GM21723 (cell line): ENCODE results near the gene DENND1A.
A peak's percentile ranks its signal among the peaks of the same experiment; 100 is the strongest.

Experiments
- ATAC-seq: cut with Tn5 transposase; IDR thresholded peaks from one replicate; pipeline ENCODE4 v1.9.1; 2021; ENCODE audit warnings: mild to moderate bottlenecking, moderate library complexity; ENCODE audit not compliant: unreplicated experiment

The DENND1A gene

DNA sequence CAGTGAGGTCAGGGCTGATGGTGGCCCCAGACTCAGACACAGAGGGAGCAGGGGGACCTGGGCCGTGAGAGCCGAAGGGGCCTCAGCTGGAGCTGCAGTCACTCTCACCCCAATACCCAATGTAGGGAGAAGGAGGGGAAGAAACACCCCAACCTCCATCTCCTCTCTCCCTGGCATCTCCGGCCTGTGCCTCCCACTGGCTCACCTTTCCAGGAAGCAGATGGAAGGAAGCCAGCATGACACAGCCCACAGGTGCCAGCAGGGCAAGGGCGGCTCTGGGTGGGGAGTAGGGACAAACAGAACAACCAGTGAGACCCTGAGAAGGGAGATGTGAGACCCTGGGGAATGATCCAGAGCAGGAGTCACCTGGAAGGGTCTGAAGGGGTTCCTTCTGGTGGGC lies 576.9 kb downstream of the DENND1A start:
- no peak for ATAC-seq

DNA sequence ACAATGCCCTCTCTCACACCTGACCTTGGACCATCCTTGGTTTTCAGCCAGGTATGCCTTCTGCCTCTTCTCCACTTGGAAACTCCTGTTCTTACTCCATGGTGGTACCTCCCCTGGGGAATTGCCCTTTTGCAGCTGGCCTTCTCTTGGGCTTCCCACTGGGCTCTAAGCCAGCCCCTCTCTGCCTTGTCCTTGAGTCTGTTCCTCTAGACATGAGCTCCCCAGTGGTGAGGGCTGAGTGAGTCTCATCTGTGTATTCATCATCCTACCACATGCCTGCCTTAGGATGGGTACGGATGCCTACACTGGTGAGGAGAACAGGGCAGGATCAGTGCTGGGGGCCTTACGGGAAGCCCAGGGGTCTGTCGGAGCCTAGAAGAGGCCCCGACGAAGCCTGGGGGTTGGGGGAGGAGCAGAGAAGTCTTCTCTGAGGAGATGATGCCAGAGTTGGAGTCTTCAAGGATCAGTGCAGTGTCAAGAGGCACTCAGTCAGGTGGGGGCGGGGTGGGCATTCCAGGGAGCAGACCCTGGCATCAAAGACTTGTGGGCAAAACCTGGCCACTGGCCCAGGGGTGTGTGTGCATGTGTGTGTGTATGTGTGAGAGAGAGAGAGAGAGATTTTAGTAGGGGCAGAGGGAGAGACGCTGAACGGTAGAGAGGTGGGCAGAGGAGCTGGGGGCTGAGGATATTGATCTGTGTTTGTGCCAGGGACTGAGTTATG lies 579.2 kb downstream of the DENND1A start:
- ATAC-seq = no peak

DNA sequence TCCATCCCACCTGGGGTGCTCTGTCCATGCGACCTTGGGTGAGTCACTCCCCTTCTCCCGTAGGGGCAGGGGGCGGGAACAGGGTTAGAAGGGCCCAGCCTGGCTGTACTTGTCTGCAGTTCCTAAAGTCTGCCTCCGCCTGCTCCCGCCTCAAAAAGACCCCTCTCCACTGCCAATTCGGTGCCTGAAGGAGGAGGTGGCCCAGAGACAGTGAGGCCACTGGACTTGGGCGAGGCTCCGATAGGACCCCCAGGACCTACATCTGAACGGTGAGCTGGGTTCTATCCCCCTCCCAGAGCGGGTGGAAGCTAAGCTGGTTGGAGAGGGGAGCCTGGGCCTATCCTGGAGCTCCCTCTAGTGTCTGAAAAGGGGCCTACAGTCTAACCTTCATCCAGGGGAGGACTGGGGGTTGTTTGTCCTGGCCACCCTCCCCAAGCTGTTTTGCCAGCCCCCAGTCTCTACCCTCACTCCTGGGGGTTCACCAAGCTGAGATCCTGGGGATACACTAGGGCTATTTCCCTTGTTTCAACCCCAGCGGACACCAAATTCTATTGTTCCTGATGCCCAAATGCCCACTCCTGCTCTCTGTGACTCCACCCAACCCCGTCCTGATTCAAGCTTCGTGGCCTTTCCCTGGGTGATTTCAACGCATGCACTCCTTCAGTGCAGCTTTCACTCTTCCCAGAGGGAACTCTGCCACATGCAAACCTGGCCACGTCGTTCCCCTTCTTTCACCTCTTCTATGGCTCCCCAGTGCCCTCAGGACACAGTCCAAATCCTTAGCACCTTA lies 580.0 kb downstream of the DENND1A start:
- peak; percentile 65 for ATAC-seq

DNA sequence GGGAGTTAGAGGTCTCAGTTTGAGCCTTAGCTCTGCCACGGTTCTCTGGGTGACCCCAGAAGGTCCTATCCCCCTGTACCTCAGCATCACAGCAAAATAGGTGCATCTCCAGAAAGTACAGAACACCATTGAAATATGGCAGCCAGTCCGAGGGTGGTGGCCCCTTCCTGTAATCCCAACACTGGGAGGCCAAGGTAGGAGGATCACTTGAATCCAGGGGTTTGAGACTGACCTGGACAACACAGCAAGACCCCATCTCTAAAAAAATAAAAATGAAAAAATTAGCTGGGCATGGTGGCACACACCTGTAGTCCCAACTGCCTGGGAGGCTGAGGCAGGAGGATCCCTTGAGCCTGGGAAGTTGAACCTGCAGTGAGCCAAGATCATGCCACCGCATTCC lies 580.9 kb downstream of the DENND1A start:
- ATAC-seq = no peak

DNA sequence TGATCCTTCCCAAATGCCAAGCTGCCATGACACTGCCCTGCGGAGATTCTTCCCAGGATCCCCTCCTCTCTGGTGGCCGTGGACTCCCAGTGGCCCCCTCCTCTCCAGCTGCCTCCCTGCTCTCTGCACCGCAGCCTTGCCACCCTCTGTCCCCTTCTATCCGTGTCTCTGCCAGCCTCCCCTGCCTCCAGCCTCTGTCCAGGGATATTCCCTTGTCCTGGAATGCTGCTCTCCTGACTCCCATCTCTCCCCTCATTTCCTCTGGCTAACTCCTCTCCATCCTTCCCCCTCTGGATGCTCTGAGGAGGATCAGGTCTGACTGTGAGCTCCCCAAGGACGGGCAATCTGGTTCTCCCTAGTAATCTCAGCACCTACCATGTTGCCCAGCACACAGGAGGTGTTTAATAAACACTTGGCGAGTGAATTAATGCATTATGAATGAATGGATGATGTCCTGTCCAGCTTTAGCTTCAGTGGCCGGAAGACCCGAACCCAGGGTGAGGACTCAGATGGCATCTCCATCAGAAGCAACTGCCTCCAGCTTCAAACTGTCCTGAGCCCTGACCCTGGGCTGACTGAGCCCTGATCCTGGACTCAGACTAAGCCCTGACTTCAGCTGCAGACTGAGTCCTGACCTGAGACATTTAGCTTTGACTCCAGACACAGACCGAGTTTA lies 581.5 kb downstream of the DENND1A start:
- no peak for ATAC-seq

DNA sequence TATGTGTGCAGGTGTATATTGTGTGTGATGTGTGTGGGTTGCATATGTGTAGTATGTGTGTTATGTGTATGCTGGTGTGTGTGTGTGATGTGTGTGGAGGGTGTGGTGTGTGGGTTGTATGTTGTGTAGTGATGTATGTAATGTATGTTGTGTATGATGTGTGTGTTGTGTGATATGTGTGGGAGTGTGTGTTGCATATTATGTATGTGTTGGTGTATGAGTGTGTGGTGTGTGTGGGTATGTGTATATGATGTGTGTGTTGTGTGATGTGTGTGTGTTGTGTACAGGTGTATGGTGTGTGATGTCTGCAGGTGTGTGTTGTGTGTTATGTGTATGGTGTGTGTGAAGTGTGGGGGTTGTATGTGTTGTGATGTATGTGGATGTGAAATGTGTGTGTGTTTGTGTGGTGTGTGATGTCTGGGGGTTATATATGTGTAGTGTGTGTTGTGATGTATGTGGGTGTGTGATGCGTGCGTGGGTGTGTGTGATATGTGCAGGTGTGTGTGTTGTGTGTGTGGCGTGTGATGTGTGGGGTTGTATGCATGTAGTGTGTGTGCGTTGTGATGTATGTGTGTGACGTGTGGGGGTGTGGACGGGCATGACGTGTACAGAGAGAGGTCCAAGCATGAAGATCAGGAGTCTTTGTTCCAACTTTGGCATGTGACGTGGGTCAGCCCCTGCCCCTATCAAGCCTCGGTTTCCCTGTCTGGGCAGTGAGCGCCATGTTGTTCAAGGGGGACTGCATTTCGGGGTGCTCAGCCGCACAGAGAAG lies 582.5 kb downstream of the DENND1A start:
- no peak for ATAC-seq

DNA sequence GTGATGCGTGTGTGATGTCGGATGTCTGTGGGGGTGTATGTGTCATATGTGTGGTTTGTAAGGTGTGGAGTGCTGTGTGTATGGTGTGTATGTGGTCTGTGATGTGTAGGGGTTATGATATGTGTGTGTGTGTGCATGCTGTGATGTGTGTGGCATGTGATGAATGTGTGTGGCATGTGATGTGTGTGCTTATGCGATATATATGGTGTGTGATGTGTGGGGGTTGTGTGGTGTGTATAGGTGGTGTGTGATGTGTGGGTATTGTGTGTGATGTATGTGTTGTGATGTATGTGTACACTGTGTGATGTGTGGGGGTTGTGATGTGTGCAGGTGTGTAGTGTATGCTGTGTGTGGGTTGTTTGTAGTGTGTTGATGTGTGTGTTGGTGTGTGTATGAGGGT lies 583.1 kb downstream of the DENND1A start:
- no peak for ATAC-seq

DNA sequence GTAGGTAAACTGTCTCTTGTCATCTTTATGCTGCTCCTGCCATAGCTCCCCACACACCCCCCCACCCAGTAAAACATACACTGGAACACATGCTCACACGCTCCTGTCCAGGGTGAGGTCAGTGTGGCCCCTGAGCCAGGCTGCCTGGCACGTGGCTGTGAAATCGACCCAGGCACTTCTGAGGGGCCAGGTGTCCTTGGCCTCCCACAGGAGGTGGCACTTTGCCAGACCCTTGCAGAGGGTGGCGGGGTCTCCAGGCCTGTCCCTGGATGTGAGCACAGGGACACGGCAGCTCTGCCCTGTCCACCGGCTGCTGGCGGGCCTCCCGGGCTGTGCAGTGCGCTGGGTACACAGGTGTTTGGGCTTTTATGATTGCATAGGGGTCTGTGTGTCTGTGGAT lies 583.9 kb downstream of the DENND1A start:
- ATAC-seq = no peak

DNA sequence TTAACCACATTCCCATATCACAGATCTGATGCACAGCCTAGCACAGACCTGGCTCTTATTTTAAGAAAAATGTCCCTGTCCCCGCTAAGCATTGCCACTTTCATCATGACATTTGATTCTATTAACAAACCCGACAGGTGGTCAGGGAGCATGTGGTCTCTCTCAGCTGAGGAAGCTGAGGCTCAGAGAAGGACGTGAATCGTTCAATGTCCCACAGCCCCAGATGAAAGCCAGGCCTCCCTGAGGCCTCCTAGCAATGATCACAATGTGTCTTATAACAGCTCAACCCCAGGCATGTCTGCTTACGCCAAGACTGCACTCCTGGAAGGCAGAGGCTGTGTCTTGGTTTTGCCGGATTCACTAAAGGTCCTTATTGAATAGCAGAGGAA lies 584.4 kb downstream of the DENND1A start:
- ATAC-seq = no peak

DNA sequence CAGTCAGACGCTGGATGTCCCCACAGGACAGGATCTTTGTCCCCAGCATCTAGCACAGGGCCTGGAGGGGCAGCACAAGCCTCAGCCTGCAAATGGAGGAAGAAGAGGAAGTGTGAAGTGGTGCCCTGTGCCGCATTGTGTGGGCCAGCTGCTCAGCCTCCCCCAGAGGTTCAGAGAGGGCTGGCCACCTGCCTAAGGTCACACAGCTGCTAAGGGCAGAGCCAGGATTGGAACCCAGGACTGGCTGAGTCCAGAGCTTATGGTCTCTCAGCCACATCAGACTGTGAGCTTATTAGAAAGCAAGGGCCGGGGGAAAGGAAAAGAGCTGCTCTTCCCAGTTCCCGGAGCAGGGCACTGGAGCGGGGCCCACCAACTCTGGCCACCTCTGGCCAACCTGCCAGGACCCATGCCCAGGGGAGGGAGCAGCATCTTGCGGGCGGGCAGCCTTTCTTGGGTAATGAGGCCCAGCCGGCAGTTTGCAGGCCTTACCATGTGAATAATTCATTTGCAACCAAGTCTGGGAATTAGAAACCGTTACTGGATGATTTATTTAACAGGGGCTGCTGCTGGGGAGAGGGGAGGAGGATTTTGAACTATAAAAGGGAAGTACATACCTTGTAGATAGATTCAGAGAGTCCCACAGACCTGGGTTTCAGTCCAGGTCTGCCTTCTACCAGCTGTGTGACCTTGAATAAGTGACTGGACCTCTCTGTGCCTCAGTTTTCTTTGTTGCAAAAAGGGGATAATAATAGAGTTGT lies 585.6 kb downstream of the DENND1A start:
- ATAC-seq = no peak

DNA sequence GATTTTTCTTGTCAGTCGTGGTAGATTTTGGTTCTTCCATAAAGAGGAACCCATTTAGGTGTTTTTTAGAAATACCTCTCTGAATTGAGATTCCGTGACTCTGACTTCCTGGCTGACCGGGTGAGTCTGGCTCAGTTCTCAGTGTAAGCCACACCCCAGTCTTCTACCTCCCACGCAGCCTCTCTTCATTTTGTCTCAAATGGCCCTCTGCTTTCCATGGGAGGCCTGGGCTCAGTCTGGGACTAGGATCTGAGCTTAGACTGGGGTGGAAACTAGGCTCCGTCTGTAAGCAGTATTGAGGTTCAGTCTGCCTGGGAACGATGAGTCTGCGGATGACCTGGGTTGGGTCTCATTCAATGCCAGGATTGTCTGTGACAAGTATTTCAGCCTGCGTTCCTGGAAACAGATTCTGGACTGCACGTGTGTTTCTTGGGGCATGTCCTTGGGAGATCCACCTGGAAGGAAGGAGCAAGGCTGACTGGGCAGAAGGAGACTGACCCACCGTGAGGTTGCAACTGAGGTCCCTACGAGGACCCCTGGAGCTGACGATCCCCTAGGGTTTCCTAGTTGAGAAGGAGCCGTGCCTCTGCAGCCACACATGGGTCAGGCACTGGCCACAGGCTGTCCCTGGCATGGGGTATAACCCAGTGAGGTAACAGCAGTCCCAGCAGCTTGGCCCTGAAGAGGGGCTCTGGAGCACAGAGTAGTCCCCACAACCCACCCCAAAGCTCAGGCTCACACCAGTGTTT lies 586.3 kb downstream of the DENND1A start:
- peak; percentile 31 for ATAC-seq

DNA sequence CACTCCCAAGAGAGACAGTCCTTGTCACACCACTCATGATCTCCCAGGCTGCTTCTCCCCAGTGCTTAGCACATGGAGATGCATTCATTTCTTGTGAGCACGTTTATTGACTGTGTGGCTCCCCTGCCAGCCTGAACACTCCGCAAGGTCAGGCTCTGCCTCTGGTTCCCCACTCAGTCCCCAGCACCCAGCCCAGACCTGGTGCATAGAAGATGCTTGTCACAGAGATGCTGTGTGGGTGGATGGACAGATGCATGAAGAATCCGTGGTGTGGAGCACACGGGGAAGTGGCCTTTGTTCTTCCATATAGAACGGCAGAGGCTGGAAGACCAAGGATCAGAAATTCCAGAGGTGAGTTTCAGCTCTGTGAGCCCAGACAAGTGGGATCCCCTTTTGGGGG lies 587.7 kb downstream of the DENND1A start:
- ATAC-seq = no peak

DNA sequence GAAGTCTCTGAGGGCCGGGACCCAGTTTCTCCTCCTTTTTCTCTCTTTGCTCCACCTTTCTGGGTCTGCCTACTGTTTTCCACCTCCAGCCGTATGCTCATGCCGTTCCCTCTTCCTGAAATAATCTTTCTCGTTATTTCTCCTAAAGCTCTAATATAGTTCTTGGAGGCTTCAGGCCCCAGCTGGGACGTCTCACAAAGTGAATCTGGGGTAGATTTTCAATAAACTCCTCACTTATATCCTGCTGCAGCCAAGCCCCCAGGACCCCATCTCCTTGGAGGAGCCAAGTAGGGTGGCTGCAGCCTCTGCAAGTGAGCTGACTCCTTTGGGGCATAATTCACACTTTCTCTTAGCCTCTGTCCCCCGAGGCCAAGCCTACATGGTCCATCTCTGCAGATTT lies 588.1 kb downstream of the DENND1A start:
- no peak for ATAC-seq

DNA sequence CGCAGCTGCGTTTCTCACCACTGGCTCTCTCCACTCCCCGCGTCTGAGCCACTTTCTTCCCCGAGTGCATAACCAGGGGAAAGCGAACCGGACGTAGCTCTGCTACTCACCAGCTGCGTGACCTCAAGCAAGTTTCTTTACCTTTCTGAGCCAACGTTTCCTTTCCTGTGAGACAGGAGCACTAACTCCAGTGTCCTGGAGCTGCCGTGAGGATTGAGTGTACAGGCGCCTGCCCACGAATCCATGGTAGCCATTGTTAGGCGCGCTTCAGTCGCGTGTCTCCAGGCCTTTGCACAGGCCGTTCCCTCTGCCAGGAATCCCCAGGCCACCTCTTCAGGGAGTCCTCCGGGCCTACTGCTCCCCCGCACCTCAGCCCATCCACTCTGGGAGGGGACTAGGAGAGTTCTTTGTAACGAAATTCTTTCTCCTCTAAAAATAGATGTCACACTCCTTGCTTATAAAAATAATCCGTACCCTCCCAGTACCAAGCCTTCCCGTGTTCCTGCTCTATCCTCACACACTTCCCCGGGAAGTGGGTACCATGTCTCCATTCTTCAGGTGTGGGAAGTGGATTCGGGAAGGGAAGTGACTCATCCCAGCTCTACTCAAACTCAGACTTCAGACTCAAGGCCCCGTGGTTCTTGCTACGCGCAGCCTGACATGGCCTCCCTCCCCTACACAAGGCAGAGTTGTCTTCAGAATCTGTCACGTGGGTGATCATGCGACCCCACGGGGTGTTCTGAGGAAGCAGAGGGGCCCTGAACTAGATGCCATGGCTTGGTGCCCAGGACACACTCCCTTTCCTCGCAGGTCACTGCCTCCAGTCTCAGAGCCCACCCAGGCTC lies 590.0 kb downstream of the DENND1A start:
- peak; percentile 45 for ATAC-seq

DNA sequence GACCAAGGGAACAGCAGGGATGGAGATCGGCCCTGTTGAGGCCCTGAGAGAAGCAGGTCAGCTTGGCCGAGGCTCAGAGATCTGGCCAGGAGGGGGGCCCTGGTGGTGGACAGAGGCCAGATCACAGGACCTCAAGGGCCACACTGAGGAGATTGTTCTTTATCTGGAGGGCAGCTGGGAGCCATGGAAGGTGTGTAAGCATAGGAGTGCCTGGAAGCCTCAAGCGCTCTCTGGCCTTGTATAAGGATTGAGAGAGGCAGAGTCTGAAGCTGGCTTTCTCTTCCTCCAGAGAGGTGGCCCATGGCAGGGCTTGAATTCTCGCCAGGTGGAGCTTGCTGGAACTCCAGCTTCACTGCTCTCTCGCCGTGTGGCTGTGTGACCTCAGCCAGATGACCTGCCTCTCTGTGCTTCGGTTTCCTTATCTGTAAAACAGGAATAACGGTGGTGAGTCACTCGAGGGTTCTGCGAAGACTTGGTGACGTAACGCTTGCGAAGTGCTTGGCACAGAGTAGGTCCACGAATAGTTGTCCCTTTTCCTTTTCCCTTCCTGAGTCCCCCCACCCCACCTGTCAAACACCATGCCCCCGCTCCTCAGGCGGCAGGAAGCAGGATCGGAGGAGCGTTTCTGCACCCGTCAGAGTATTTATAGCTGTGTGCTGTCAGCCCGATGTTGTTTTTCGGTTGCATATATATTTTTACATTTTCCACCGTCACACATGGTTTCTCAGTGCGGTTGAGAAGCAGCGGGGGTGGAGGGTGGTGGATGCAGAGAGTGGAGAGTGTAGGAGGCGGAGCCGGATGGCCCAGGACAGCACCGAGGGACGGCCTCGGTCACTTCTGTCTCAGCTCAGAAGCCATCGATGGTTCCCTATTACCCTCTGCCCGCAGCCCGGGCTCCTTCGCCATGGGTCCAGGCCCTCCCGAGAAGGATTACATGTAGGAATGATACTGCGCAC lies 590.9 kb downstream of the DENND1A start:
- ATAC-seq = peak; percentile 66

DNA sequence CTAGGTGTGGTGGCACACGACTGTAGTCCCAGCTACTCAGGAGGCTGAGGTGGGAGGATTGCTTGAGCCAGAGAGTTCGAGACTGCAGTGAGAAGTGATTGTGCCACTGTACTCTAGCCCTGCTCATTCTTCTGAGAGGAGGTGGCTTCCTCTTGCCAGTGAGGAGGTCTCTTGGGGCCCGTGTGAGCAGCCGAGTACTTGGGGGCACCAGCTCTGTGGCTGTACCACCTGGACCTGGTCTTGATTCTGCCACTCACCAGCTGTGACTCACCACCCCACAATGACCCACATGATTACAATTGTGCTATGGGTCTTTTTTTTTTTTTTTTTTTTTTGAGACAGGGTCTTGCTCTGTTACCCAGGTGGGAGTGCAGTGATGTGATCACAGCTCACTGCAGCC lies 592.0 kb downstream of the DENND1A start:
- ATAC-seq = no peak

DNA sequence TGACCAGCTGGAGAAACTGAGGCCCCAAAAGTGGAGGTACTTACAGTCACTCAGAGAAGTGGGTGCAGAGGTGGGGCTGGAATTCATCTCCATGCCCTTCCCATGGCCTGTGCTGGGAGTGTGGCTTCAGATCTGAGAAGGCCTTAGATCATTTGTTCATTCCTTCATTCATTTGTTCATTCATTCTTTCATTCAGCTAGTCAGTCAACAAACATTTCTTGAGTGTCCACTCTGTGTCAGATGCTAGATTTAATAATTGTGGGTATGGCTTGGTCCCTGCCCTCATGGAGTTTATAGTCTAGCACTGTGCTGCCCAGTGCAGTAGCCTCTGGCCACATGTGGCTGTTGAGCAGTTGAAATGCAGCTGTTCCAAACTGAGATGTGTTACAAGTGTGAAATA lies 593.0 kb downstream of the DENND1A start:
- no peak for ATAC-seq

DNA sequence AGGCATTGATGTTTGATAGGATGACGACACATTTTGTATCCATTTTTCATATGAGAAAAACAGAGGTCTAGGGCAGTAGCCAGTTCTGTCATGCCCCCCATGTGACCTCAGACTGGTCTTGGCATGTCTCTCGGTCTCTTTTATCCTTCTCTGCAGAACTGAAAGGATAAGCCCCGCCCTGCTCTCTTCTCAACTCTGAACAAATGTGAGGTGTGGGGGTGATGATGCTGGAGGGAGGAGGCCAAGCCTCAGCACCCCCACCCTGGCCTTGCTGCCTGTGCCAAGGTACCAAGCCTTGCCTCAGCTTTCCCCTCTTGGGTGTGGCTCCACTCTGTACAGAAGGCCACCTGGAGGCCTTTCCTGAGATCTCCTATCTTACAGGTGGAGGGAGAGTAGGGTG lies 593.5 kb downstream of the DENND1A start:
- no peak for ATAC-seq
